GM23338 (cell line): ENCODE measurements around the gene ANKRD44. TPM values are rescaled to one million over a fixed set of nuclear protein-coding genes. Genes with fewer than 3 reads are reported as not detected.
A peak's percentile ranks its signal among the peaks of the same experiment; 100 is the strongest.
"Not testable (repeated sequence)": the region's sequence is repeated elsewhere in the genome, so short reads cannot be mapped to it uniquely, and the experiment has no call there.

Experiments used
- ATAC-seq: fragments of 200-7000 bp; cut with Tn5 transposase; 3 replicates; pipeline ENCODE4 v1.9.1; 2020
- DNase-seq: peaks from one replicate; pipeline ENCODE4 v3.0.0-alpha.2; 2015; ENCODE audit warnings: low spot score
- H2AFZ ChIP-seq: fragments of 200-600 bp; sonication (generic); 2 replicates; pipeline ENCODE4 v1.8.0; 2016; ENCODE audit warnings: antibody characterized with exemption, mild to moderate bottlenecking, moderate library complexity
- H3F3A ChIP-seq: fragments of 200-600 bp; sonication (generic); replicated peaks from 2 replicates; pipeline ENCODE4 v1.8.0; 2017; ENCODE audit warnings: antibody characterized with exemption, mixed run types, low read depth
- H3K27ac ChIP-seq: fragments of 200-600 bp; sonication (generic); 2 replicates; pipeline ENCODE4 v1.6.1; 2016; ENCODE audit warnings: low read depth
- H3K27me3 ChIP-seq: fragments of 200-600 bp; sonication (generic); 2 replicates; pipeline ENCODE4 v1.8.0; 2016; ENCODE audit warnings: mild to moderate bottlenecking, mixed run types, moderate library complexity; ENCODE audit not compliant: insufficient read depth
- H3K36me3 ChIP-seq: fragments of 200-600 bp; sonication (generic); 2 replicates; pipeline ENCODE4 v1.8.0; 2016; ENCODE audit warnings: mild to moderate bottlenecking; ENCODE audit not compliant: insufficient read depth
- H3K4me1 ChIP-seq: fragments of 200-600 bp; sonication (generic); 2 replicates; pipeline ENCODE4 v1.8.0; 2016; ENCODE audit warnings: mild to moderate bottlenecking, moderate library complexity; ENCODE audit not compliant: insufficient read depth
- H3K4me2 ChIP-seq: fragments of 200-600 bp; sonication (generic); 2 replicates; pipeline ENCODE4 v1.7.1; 2017; ENCODE audit warnings: mixed run types
- H3K4me3 ChIP-seq: fragments of 200-600 bp; sonication (generic); 2 replicates; pipeline ENCODE4 v1.6.1; 2016; ENCODE audit warnings: mixed run types
- H3K79me2 ChIP-seq: fragments of 200-600 bp; sonication (generic); replicated peaks from 2 replicates; pipeline ENCODE4 v1.8.0; 2017; ENCODE audit warnings: mild to moderate bottlenecking; ENCODE audit not compliant: insufficient read depth
- H3K9me2 ChIP-seq: fragments of 200-600 bp; sonication (generic); 2 replicates; pipeline ENCODE4 v1.8.0; 2017; ENCODE audit not compliant: insufficient read depth
- H4K20me1 ChIP-seq: fragments of 200-600 bp; sonication (generic); replicated peaks from 2 replicates; pipeline ENCODE4 v1.8.0; 2017; ENCODE audit warnings: mild to moderate bottlenecking; ENCODE audit not compliant: insufficient read depth
- H3K27ac Mint-ChIP-seq: 2 replicates; pipeline ENCODE4 v1.8.0; 2020; ENCODE audit warnings: inconsistent platforms, mild to moderate bottlenecking, moderate library complexity, mixed read lengths
- H3K27me3 Mint-ChIP-seq: 3 replicates; pipeline ENCODE4 v1.8.0; 2022; ENCODE audit warnings: low read depth, mild to moderate bottlenecking, moderate library complexity, mixed read lengths, inconsistent platforms; ENCODE audit not compliant: insufficient read depth, poor library complexity
- H3K36me3 Mint-ChIP-seq: 3 replicates; pipeline ENCODE4 v1.8.0; 2021; ENCODE audit warnings: low read depth, mild to moderate bottlenecking, inconsistent platforms, moderate library complexity, mixed read lengths
- H3K4me1 Mint-ChIP-seq: 3 replicates; pipeline ENCODE4 v1.8.0; 2020; ENCODE audit warnings: mild to moderate bottlenecking, inconsistent platforms, mixed read lengths
- H3K4me3 Mint-ChIP-seq: 3 replicates; pipeline ENCODE4 v1.8.0; 2021; ENCODE audit warnings: moderate library complexity, mild to moderate bottlenecking, inconsistent platforms, mixed read lengths
- H3K9me3 Mint-ChIP-seq: 3 replicates; pipeline ENCODE4 v1.8.0; 2020; ENCODE audit warnings: moderate library complexity, mild to moderate bottlenecking, inconsistent platforms, mixed read lengths
- EZH2 ChIP-seq: fragments of 200-600 bp; sonication (generic); IDR thresholded peaks from one replicate; pipeline ENCODE4 v1.8.0; 2017; ENCODE audit warnings: antibody characterized with exemption, mild to moderate bottlenecking, low read depth; ENCODE audit not compliant: unreplicated experiment
- EZH2phosphoT487 ChIP-seq: fragments of 200-600 bp; sonication (generic); IDR thresholded peaks from one replicate; pipeline ENCODE4 v1.8.1; 2018; ENCODE audit warnings: antibody characterized with exemption; ENCODE audit not compliant: unreplicated experiment
- JUNB ChIP-seq: IDR thresholded peaks from one replicate; pipeline ENCODE4 v1.6.1; 2016; ENCODE audit warnings: antibody characterized with exemption; ENCODE audit not compliant: unreplicated experiment
- NANOG ChIP-seq: IDR thresholded peaks from 2 replicates; pipeline ENCODE4 v1.6.1; 2016; ENCODE audit warnings: antibody characterized with exemption, borderline replicate concordance
- POLR2AphosphoS5 ChIP-seq: IDR thresholded peaks from 2 replicates; pipeline ENCODE4 v1.6.1; 2016; ENCODE audit warnings: antibody characterized with exemption, low read depth
- STAT1 ChIP-seq: IDR thresholded peaks from one replicate; pipeline ENCODE4 v1.6.1; 2016; ENCODE audit warnings: antibody characterized with exemption; ENCODE audit not compliant: unreplicated experiment
- polyA plus RNA-seq: library from polyadenylated mRNA; unstranded; fragments of >200 nt; fragmentation: Nextera tagmentation; extraction: Ambion mirVana; gene quantifications from 2 replicates; pipeline ENCODE4 v1.2.1, GENCODE V29; 2016
- total RNA-seq: library from RNA; depleted of rRNA; stranded (reverse); fragments of >200 nt; shearing (Covaris generic); gene quantifications from 2 replicates; pipeline ENCODE4 v1.2.3, GENCODE V29; 2014
- TF ChIP-seq, protein P1 (sequence below): IDR thresholded peaks from one replicate; pipeline ENCODE4 v1.6.1; 2018; ENCODE audit warnings: antibody characterized with exemption; ENCODE audit not compliant: unreplicated experiment
- TF ChIP-seq, protein P2 (sequence below): IDR thresholded peaks from 2 replicates; pipeline ENCODE4 v1.6.1; 2016; ENCODE audit warnings: antibody characterized with exemption

ANKRD44 gene
- total and polyA plus RNA-seq, 2 experiments from 2014 or later, result 0.44 to 0.56 TPM

DNA sequence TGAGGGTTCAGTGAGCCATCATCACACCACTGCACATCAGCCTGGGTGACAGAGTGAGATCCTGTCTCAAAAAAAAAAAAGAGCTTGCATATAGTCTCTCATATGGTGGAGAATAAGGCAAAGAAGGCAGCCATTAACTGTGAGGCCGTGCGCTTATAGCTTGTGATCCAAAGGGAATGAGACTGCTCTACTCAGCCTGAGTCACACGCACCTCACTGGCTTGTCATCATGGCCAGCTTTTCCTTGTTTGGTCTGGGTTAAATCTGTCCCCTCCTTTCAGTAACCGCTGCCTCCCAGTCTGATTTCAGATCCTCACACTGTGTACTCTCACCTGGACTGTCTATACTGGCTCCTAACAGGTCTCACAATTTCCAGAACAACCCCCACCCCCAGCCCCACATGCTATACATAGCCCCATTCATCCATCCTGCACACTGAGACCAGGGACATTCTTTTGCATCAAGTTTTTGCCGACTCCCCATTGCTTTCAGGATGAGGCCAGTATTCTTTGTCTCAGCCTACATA lies 35.3 kb upstream of the ANKRD44 start:
- Histone ChIP-seq H3K9me2 (no peaks in the 10 kb centered on the region; the same call in 1 of the 2 replicates), H2AFZ (no peak overlapping the region), H3K79me2 (no peaks in the 10 kb centered on the region), H3F3A (no peaks in the 10 kb centered on the region), H3K27ac (no peak overlapping the region), H3K36me3 (no peaks in the 10 kb centered on the region), H3K27me3 (no peaks in the 10 kb centered on the region), H3K4me2 (no peak overlapping the region), H4K20me1 (no peaks in the 10 kb centered on the region), H3K4me3 (no peak overlapping the region), H3K4me1 (no peaks in the 10 kb centered on the region)
- Mint-ChIP-seq H3K36me3 (no peaks in the 10 kb centered on the region), H3K27ac (no peak overlapping the region), H3K27me3 (peaks cover 7% of the 10 kb centered on the region), H3K4me1 (no peaks in the 10 kb centered on the region), H3K4me3 (no peak overlapping the region), H3K9me3 (no peaks in the 10 kb centered on the region)
- no peak for ATAC-seq
- TF ChIP-seq POLR2AphosphoS5, result no peak
- TF ChIP-seq EZH2, result no peak
- no peak for TF ChIP-seq EZH2phosphoT487
- no peak for TF ChIP-seq NANOG
- TF ChIP-seq, protein P1, sequence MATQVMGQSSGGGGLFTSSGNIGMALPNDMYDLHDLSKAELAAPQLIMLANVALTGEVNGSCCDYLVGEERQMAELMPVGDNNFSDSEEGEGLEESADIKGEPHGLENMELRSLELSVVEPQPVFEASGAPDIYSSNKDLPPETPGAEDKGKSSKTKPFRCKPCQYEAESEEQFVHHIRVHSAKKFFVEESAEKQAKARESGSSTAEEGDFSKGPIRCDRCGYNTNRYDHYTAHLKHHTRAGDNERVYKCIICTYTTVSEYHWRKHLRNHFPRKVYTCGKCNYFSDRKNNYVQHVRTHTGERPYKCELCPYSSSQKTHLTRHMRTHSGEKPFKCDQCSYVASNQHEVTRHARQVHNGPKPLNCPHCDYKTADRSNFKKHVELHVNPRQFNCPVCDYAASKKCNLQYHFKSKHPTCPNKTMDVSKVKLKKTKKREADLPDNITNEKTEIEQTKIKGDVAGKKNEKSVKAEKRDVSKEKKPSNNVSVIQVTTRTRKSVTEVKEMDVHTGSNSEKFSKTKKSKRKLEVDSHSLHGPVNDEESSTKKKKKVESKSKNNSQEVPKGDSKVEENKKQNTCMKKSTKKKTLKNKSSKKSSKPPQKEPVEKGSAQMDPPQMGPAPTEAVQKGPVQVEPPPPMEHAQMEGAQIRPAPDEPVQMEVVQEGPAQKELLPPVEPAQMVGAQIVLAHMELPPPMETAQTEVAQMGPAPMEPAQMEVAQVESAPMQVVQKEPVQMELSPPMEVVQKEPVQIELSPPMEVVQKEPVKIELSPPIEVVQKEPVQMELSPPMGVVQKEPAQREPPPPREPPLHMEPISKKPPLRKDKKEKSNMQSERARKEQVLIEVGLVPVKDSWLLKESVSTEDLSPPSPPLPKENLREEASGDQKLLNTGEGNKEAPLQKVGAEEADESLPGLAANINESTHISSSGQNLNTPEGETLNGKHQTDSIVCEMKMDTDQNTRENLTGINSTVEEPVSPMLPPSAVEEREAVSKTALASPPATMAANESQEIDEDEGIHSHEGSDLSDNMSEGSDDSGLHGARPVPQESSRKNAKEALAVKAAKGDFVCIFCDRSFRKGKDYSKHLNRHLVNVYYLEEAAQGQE, result no peak
- TF ChIP-seq JUNB, result no peak
- no peak for TF ChIP-seq STAT1
- TF ChIP-seq, protein P2, sequence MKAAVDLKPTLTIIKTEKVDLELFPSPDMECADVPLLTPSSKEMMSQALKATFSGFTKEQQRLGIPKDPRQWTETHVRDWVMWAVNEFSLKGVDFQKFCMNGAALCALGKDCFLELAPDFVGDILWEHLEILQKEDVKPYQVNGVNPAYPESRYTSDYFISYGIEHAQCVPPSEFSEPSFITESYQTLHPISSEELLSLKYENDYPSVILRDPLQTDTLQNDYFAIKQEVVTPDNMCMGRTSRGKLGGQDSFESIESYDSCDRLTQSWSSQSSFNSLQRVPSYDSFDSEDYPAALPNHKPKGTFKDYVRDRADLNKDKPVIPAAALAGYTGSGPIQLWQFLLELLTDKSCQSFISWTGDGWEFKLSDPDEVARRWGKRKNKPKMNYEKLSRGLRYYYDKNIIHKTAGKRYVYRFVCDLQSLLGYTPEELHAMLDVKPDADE, result no peak
- no peak for DNase-seq

DNA sequence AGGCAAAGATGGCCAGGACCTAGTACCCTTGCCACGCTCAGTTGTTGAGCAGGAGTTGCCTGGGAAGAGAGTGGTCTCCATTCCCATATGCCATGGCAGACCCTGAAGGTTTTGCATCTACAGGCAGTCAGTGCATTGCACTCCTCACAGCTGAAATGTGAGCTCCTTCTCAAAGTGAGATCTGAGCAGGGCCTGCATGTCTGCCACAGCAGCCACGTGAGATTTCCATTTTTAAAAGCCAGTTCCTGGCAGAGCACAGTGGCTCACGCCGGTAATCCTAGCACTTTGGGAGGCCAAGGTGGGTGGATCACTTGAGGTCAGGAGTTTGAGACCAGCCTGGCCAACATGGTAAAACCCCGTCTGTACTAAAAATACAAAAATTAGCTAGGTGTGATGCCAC lies 33.4 kb upstream of the ANKRD44 start:
- not testable (repeated sequence) for H3K4me3 ChIP-seq, H3K79me2 ChIP-seq, H3K9me2 ChIP-seq, H4K20me1 ChIP-seq, H3F3A ChIP-seq, H3K4me1 Mint-ChIP-seq, H3K36me3 Mint-ChIP-seq, H3K27ac ChIP-seq, H3K4me2 ChIP-seq, H3K36me3 ChIP-seq, H3K9me3 Mint-ChIP-seq, DNase-seq, H3K27me3 Mint-ChIP-seq, ATAC-seq, H3K4me1 ChIP-seq, H3K27me3 ChIP-seq, H3K4me3 Mint-ChIP-seq, H3K27ac Mint-ChIP-seq
- peak overlapping the region; percentile 66; the same call in 1 of the 2 replicates for H2AFZ ChIP-seq
